ENCODE data around the gene LRRC38.

GRCh38 chr1:13541435-13542215 is 27.8 kb upstream of the LRRC38 start:
- no peak for TF ChIP-seq POLR2A (IDR thresholded peaks at IDR 0.05)
- no peak for TF ChIP-seq CTCF (IDR thresholded peaks at IDR 0.05)
- no peak for TF ChIP-seq EP300 (IDR thresholded peaks at IDR 0.05)
